Neural progenitor cell (in vitro differentiated cells): Measurements from ENCODE around the gene STK32A.

ENCODE experiments used
- CTCF ChIP-seq: fragments of 200-600 bp; sonication (generic); IDR thresholded peaks from 2 replicates; pipeline ENCODE4 v1.5.1; 2017; ENCODE audit warnings: antibody characterized with exemption, mild to moderate bottlenecking
- EZH2 ChIP-seq: fragments of 200-600 bp; sonication (generic); IDR thresholded peaks from 2 replicates; pipeline ENCODE4 v1.6.1; 2017; ENCODE audit warnings: antibody characterized with exemption, mild to moderate bottlenecking, moderate library complexity
- EZH2phosphoT487 ChIP-seq: fragments of 200-600 bp; sonication (generic); IDR thresholded peaks from 2 replicates; pipeline ENCODE4 v1.6.1; 2017; ENCODE audit warnings: antibody characterized with exemption

GRCh38 chr5:147203213-147203612 is 31.6 kb upstream of the STK32A start:
- TF ChIP-seq EZH2 (no peak), CTCF (no peak), EZH2phosphoT487 (no peak)
